OCI-LY3 (cell line): ENCODE measurements around the gene EIF5.

Experiments
- H2AFZ ChIP-seq: fragments of 200-600, 300-600 bp; shearing (Covaris generic); 2 replicates; pipeline ENCODE4 v1.6.0; 2014; ENCODE audit warnings: antibody characterized with exemption, low read depth, low read length
- H3K27ac ChIP-seq: fragments of 200-600, 300-600 bp; sonication (generic); 2 replicates; pipeline ENCODE4 v1.5.1; 2014; ENCODE audit warnings: mild to moderate bottlenecking, low read length, moderate library complexity, mixed read lengths
- H3K27me3 ChIP-seq: fragments of 200-600, 300-600 bp; sonication (generic); 2 replicates; pipeline ENCODE4 v1.6.1; 2014; ENCODE audit warnings: low read depth, low read length, mixed read lengths
- H3K36me3 ChIP-seq: fragments of 200-600, 300-600 bp; sonication (generic); replicated peaks from 2 replicates; pipeline ENCODE3; 2014; ENCODE audit warnings: low read depth, low read length, mixed read lengths
- H3K4me1 ChIP-seq: fragments of 300-600, 200-600 bp; sonication (generic); 2 replicates; pipeline ENCODE4 v1.6.1; 2014; ENCODE audit warnings: low read length, mixed read lengths
- H3K4me2 ChIP-seq: fragments of 200-600, 300-600 bp; sonication (generic); 2 replicates; pipeline ENCODE4 v1.6.1; 2014; ENCODE audit warnings: low read length, mixed read lengths
- H3K4me3 ChIP-seq: fragments of 300-600, 200-600 bp; sonication (generic); 2 replicates; pipeline ENCODE4 v1.5.1; 2014; ENCODE audit warnings: antibody characterized with exemption, mild to moderate bottlenecking, low read length, moderate library complexity
- H3K79me2 ChIP-seq: fragments of 300-600, 200-600 bp; shearing (Covaris generic); 2 replicates; pipeline ENCODE4 v1.6.1; 2014; ENCODE audit warnings: mild to moderate bottlenecking, low read length, mixed read lengths
- H3K9ac ChIP-seq: fragments of 300-600, 200-600 bp; shearing (Covaris generic); 2 replicates; pipeline ENCODE4 v1.6.0; 2014; ENCODE audit warnings: mild to moderate bottlenecking, low read length, moderate library complexity
- H3K9me3 ChIP-seq: fragments of 200-600, 300-600 bp; shearing (Covaris generic); 2 replicates; pipeline ENCODE4 v1.6.1; 2014; ENCODE audit warnings: low read length, mixed read lengths; ENCODE audit not compliant: insufficient read depth
- H4K20me1 ChIP-seq: fragments of 200-600, 300-600 bp; sonication (generic); 2 replicates; pipeline ENCODE4 v1.6.1; 2016; ENCODE audit warnings: low read length, mixed read lengths; ENCODE audit not compliant: insufficient read depth
- EZH2phosphoT487 ChIP-seq: fragments of 200-600 bp; shearing (Covaris generic); IDR thresholded peaks from 2 replicates; pipeline ENCODE4 v1.6.1; 2018; ENCODE audit warnings: antibody characterized with exemption, mixed run types, low read depth
- TF ChIP-seq, protein P1 (sequence below): fragments of 200-600, 300-600 bp; sonication (generic); IDR thresholded peaks from 2 replicates; pipeline ENCODE4 v1.5.1; 2014; ENCODE audit warnings: antibody characterized with exemption, low read length, low read depth

The EIF5 gene

DNA sequence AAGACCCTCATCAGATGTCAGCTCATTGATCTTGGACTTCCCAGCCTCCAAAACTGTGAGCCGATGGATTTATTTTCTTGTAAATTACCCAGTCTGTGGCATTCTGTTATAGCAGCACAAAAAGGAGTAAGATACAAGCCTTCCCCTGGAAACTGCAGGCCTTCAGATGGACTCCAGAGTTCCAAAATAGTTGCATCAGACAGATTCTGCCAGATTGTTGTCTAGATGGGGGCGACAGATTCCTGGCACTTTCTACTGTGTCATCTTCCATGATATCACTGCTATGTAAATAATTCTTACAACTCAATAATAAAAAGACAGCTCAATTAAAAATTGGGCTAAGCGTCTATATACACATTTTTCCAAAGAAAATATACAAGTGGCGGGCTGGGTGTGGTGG lies 34.0 kb downstream of the EIF5 start:
- no peak overlapping the region for H2AFZ ChIP-seq

DNA sequence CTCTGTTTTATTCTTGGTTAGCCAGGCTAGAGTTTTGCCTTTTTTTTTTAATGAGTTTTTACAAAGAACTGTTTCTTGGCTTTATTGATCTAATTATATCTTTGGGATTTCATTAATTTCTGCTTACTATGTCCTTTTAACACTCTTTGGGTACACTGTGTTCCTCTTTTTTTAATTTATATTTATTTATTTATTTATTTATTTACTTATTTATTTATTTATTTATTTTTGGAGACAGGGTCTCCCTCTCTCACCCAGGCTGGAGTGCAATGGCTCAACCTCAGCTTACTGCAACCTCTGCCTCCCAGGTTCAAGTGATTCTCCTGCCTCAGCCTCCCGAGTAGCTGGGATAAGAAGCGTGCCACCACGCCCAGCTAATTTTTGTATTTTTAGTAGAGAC lies 36.0 kb downstream of the EIF5 start:
- Histone ChIP-seq H3K36me3 (no peaks in the 10 kb centered on the region), H3K79me2 (no peaks in the 10 kb centered on the region), H3K4me1 (no peaks in the 10 kb centered on the region), H3K9me3 (no peaks in the 10 kb centered on the region), H3K27me3 (no peaks in the 10 kb centered on the region), H3K4me2 (no peak overlapping the region), H3K27ac (no peak overlapping the region), H3K4me3 (no peak overlapping the region), H2AFZ (no peak overlapping the region), H3K9ac (no peak overlapping the region), H4K20me1 (no peaks in the 10 kb centered on the region)
- no peak for TF ChIP-seq EZH2phosphoT487
- TF ChIP-seq, protein P1, sequence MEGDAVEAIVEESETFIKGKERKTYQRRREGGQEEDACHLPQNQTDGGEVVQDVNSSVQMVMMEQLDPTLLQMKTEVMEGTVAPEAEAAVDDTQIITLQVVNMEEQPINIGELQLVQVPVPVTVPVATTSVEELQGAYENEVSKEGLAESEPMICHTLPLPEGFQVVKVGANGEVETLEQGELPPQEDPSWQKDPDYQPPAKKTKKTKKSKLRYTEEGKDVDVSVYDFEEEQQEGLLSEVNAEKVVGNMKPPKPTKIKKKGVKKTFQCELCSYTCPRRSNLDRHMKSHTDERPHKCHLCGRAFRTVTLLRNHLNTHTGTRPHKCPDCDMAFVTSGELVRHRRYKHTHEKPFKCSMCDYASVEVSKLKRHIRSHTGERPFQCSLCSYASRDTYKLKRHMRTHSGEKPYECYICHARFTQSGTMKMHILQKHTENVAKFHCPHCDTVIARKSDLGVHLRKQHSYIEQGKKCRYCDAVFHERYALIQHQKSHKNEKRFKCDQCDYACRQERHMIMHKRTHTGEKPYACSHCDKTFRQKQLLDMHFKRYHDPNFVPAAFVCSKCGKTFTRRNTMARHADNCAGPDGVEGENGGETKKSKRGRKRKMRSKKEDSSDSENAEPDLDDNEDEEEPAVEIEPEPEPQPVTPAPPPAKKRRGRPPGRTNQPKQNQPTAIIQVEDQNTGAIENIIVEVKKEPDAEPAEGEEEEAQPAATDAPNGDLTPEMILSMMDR = no peak

More for the DNA sequence above, 34.0 kb downstream of the EIF5 start:
- Histone ChIP-seq H3K9ac (no peak overlapping the region), H3K4me3 (no peak overlapping the region), H3K79me2 (no peaks in the 10 kb centered on the region), H3K36me3 (no peaks in the 10 kb centered on the region), H3K4me2 (no peak overlapping the region), H3K27ac (no peak overlapping the region), H3K9me3 (no peaks in the 10 kb centered on the region), H3K4me1 (no peaks in the 10 kb centered on the region), H3K27me3 (no peaks in the 10 kb centered on the region), H4K20me1 (no peaks in the 10 kb centered on the region)
- no peak for TF ChIP-seq EZH2phosphoT487
- TF ChIP-seq, protein P1 = no peak

- Histone ChIP-seq H3K4me1 (no peaks in the 10 kb centered on the region), H3K79me2 (no peaks in the 10 kb centered on the region), H3K9ac (no peak overlapping the region), H4K20me1 (no peaks in the 10 kb centered on the region), H3K27ac (no peak overlapping the region), H3K4me2 (no peak overlapping the region), H3K36me3 (no peaks in the 10 kb centered on the region), H3K27me3 (no peaks in the 10 kb centered on the region), H2AFZ (no peak overlapping the region), H3K4me3 (no peak overlapping the region), H3K9me3 (no peaks in the 10 kb centered on the region)
- no peak for TF ChIP-seq EZH2phosphoT487
- TF ChIP-seq, protein P1 = no peak
These were observed 38.0 kb downstream of the EIF5 start for GRCh38 chr14:103372017-103372416.

DNA sequence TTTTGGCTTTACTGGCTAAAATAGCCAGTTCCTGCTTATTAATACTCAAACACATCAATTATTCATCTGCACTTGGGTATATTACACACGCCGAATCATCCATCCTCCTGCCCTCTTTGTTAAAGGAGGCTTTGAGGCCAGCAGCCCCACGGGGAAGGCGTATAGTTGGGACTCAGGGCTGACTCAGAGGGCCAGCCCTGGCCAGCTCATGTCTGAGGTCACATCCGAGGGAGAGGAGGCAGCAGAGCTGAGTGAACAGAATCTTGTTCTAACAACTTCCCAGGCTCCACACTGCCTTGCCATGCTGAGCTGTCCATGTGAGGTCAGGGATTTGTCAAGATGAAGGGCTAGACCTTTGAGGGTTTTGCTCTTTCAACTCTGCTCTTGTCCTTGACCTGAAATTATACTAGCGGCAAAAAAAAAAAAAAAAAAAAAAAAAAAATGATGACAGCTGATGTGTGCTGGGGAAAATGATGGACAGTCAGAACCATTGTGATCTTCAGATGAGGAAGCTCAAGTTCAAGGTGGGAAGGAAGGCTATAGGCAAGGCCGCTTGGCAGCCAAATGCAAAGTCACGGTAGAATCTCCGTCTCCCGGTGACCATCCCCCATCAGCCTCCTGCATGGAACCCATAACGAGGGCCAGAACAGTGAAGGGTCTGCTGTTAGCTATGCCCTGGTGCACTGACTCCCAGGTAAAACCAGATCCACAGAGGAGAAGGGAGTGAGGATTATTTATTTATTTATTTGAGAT lies 38.7 kb downstream of the EIF5 start:
- Histone ChIP-seq H3K4me3 (no peak overlapping the region), H3K4me2 (no peak overlapping the region), H3K36me3 (no peaks in the 10 kb centered on the region), H3K27ac (no peak overlapping the region), H3K4me1 (no peaks in the 10 kb centered on the region), H3K27me3 (no peaks in the 10 kb centered on the region; the same call in 1 of the 2 replicates), H3K9ac (no peak overlapping the region), H4K20me1 (no peaks in the 10 kb centered on the region), H2AFZ (no peak overlapping the region), H3K79me2 (no peaks in the 10 kb centered on the region), H3K9me3 (no peaks in the 10 kb centered on the region)
- TF ChIP-seq EZH2phosphoT487 = no peak
- TF ChIP-seq, protein P1 = no peak
